Epidermal melanocyte (primary cell): ENCODE measurements around the gene ARPC2.
A peak's percentile ranks its signal among the peaks of the same experiment; 100 is the strongest.
"Not testable (repeated sequence)": the region's sequence is repeated elsewhere in the genome, so short reads cannot be mapped to it uniquely, and the experiment has no call there.

Source experiments
- DNase-seq: peaks from one replicate; pipeline ENCODE4 v3.0.0; 2011; ENCODE audit warnings: low spot score; ENCODE audit not compliant: insufficient read length

ARPC2 gene

GRCh38 chr2:218270721-218271486 lies 53.9 kb downstream of the ARPC2 start:
- no peak for DNase-seq

- no peak for DNase-seq
These were observed 54.5 kb downstream of the ARPC2 start for GRCh38 chr2:218271487-218271797.

DNA sequence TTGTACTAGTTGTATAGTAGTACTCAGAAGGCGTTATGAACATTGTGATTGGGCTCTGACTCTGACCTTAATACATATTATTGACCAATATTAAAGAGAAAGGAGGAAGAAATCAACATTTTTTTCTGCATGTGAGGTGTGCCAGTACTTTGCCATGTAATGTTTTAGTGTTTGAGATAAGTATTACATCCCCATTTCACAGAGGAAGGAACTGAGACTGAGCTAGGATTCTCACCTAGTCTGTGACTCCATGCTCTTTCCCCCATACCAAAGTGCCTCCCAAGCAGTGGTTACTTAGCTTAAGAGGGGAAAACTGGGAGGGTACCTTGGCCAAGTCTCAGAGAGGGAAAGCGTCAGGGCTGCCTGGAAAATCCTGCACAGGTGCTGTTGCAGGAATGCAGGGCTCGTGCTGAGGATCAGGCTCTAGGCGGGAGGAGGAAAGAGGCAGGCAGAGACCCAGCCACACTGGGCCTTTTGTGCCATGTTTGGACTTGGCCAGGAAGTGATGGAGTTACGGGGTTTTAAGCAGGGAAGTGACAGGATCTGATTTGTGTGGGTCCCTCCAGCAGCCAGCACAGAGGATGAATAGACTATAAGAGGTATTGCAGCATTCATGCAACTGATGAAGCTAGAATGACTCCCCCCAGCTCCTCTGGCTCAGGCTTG lies 55.0 kb downstream of the ARPC2 start:
- DNase-seq, result no peak

- peak; percentile 83 for DNase-seq
These were observed 55.7 kb downstream of the ARPC2 start for GRCh38 chr2:218272531-218273212.

GRCh38 chr2:218273214-218273907 lies 56.4 kb downstream of the ARPC2 start:
- not testable (repeated sequence) for DNase-seq

- DNase-seq, result no peak
These were observed 56.9 kb downstream of the ARPC2 start for GRCh38 chr2:218273908-218274249.

DNA sequence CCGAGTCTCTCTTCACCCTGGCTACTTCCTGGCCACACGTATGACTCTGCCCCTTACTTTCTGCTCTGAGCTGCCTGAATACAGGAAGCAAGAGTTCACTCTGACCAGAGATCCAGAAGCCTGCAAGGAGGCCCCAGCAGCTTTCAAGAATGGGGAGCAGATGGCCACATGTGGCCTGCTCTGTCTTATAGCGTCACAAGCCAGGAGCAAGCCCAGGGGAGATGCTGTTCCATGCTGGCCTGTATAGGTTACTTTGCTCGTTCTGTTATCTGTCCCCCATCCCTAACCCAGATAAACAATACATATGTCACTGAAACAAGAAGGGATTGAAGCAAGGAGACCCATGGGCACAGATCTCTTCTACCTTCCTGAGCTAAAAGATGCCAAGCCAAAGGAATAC lies 57.6 kb downstream of the ARPC2 start:
- no peak for DNase-seq

DNA sequence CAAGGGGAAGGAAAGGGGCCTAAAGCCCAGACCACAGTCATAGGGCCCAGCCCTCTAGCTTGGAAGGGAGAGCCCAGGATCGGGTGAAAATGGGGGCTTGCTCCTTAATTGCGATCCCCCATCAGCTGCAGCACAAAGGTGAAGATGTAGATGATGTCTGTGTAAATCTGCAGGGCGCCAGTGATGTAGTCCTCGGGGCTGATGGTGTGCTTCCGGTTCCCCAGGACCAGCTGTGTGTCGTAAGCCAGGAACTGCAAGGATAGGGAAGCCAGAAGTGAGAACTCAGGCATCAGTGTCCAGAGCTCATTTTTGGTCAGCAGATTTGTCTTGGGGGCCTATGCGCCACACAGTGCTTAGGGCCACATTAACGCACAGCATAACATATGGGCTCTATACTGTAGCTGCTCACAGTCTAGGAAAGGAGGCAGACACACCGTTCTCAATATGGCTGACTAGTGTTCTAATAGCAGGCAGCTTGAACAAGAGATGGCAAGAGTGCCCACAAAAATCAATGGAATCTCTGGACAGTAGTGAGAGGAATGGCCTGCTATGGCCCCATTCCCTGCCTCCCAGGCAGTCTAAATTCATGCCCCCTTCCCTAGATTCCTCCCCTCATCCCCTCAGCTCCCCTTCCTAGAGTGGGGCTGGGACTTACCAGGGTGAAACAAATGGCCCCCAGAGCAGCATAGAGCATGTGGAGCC lies 58.5 kb downstream of the ARPC2 start:
- no peak for DNase-seq

DNA sequence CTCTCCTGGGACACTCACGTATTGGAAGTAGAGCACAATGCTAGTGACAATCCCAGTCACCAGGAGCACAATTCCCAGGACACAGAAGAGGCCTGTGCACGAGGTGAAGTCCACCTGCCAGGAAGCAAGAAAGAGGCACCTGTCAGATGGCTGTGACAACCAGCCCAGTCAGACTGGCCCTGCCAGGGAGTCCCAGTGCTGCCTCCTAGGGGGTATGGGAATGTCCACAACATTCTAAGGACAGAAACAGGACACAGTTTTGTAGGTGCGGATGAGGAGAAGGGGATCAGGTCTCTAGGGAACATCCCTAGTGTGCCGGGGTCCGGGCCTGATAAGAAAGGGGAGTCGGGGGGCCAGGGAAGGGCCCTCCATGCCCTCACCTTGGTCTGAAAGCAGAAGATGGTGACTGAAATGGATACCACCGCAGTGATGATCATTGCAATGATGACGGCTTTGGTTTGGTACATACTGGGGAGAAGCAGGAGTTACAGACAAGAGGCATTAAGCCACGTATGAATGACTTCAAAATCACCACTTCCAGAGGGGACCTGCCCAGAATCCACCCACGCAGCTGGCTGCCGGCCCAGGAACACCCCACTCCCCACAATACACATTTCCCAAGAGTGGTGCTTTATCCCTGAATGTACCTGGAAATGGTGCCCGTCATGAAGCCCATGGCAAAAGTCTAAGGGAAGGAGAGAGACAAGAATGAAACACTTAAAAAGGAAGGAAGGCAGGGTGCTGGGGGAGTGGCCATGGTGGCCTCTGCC lies 60.2 kb downstream of the ARPC2 start:
- DNase-seq, result no peak

DNA sequence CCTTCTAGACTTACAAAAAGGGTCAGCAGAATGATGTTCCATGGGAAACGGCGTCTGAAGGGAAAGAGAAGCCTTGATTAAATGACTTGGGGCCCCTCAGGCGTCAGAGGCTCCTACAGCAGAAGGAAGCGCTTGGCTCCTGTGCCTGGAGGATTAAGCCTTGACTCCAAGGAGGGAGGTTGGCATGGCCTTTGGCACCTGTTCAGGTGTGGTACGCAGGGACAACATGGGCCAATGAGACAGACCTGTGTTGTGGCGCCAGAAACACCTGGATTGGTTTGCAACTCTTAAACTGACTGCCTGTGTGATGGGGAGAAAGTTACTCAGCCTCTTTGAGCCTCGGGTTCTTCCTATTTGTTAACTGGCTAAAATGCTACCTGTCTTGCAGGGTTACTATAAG lies 60.9 kb downstream of the ARPC2 start:
- DNase-seq, result no peak

DNA sequence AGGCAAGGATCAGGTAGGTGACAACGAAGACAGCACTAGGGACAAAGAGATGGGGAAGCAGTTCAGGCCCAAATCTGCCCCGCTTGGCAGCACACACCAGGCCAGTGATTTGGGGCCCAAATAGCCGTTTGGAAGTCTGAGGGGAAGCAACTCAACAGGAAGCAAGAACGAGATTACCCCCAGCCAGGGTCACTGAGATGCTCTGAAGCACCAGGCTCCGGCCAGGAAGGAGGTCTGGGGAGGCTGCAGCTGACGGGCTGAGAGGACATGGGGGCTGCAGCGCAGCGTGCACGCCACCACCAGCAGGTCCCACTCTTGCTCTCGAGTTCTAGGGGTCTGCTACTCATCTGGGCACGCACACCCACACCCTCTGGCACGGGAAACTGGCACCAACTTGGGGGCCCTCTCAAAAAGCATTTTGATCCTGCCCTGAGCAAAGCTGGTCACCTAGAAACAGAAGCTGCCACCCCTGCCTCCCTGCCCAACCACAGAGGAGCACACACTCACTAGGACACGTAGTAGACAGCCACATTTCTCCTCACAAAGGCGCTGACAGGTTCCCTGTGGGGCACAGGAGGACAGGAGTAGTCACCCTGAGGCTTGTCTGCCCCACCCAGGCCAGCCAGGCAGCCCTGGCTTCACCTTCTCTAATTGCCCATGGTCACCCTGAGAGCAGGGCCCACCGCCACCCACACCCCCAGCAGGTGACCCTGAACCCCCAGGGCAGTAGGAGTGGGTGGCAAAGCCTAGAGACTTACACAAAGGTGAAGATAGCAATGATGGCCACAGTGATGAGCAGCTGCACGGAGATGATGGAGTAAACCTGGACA lies 61.8 kb downstream of the ARPC2 start:
- no peak for DNase-seq

DNA sequence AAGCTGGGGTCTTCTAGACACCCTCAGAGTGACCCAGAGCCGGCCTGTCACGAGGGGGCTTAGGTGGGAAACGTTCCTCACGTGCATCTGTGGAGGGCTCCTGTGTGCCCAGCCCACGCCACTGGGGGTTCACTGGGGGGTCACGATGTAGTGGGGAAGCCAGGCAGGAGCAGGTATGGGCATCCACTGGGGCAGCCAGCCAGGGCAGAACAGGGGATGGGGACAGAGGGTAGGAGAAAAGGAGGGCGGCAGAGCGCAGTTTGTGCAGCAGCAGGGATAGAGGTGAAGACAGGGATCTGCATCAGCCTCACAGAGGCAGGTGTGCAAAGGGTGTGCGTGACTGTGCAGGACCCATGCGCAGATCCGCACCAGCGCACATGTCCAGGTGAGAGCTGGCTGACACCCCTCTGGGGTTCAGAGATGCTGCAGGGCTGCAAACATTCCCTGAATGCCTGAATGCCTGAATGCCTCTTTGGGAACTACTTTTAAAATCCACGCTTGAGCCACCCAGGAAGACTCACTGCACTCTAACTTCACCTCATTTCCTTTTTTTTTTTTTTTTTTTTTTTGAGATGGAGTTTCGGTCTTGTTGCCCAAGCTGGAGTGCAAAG lies 63.4 kb downstream of the ARPC2 start:
- no peak for DNase-seq

GRCh38 chr2:218281449-218281848 lies 64.5 kb downstream of the ARPC2 start:
- DNase-seq, result no peak

DNA sequence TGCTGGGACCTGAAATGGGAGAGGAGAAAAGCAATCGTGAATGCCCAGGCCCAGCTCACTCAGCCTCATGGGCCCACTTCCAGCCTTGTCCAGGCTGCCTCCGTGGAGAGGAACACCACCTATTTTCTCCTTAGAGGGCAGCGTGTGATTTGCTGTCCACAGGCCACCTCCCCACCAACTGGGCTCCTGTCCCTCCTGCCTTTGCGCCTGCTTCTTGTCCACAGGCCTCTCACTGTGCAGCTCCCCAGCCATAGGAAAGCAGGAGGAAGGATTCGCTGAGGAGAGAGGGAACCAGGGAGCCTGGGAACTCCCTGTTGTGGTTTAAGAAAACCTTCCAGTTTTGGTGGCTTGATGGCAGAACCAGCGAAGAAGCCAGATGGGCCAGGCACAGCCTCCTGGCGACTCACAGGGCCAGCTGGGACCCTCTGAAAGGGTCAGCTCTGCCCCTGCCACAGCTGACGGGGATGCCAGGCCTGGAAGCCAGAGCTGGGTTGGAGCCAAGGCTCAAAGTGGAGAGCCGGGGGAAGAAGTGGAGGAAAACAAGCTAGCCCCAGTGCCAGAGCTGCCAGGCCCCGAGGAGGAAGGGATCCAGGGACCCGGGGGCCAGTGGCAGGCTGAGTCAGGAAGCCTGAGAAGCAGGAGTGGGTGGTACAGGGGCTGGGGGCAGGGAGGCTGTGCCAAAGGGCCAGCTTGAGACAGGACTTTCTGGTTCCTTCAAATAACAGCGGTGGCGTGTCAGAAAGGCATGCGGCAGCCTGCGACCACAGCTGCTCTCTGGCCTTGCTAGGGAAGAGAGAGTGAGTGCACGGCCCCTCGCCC lies 65.4 kb downstream of the ARPC2 start:
- DNase-seq, result no peak

DNA sequence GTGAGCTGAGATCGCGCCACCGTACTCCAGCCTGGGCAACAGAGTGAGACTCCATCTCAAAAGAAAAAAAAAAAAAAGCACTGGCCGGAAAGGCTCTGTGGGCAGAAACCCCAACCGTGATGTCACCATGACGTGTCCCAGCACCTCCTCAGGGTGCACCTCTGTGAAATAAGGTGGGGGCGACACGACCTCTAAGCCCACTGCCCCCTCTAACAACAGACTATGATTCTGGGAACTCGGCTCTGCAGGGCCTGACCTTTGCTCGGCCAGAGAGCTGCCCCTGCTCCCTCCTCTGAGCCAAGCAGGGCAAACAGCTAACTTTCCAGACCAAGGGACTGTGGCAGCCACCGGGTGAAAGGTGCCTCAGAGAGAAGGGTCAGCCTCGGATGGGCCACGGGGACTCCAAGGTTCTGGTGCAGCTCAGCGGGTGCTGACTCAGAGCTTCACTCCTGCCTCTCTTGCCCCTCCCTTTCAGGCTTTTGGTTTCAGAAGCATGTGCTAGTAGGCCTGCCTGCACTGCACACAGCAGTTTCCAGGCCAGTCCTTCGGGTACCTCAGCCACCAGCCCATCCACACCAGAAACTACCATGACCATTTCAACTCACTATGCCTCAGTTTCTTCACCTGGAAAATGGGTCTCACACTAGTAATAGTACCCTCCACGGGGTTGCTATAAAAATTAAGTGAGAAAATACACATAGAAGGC lies 67.3 kb downstream of the ARPC2 start:
- DNase-seq, result no peak

GRCh38 chr2:218285604-218286003 lies 68.6 kb downstream of the ARPC2 start:
- no peak for DNase-seq

DNA sequence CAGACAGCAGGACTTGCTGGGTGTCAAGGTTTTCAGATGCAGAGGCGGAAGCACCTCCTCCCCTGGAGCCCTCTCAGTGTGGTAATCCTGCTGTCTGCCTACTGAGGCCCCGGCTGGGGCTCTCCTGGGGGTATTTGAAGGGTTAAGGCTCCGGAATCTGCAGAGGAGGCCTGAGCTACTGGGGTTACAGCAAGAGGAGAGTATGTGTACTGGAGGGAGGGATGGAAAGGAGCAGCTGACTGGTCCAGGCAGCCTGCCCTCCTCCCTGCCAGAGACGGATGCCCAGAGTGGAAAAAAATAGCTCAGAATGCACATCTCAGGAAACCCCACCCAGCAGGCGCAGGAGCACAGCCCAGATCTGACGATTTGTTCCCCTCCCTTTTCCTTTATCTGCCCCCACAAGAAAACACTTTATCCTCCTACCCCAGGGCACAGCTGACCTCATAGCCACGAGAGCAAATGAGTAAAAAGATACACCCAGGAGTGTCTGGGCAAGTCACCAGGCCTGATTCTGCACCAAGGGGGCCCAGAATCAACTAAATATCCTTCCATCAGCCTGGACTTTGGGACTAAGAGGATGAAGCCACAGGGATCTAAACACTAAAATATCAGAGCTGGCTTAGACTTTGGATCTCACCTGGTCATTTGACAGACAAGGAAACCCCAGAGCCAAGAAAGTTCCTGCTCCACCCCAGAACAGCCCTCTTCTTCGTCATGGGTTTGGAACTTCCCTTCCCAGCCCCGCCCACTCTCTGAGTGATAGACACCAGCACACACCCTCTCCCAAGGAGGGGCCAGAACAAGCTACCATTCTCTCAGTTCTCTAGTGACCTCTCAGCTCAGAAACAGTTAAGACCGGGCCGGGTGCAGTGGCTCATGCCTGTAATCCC lies 69.8 kb downstream of the ARPC2 start:
- peak; percentile 97 for DNase-seq
